ENCODE data around the gene SDCBP2. TPM values are rescaled to one million over a fixed set of nuclear protein-coding genes. Genes with fewer than 3 reads are reported as not detected.

SDCBP2 gene
- total and polyA plus RNA-seq, 2 of the 13 experiments (the other 11 are each of a cell fraction or from before 2014, with no cell fraction given), result 1.2 to 2.4 TPM

- TF ChIP-seq LRRFIP1 (CRISPR knock-in tag; conservative IDR thresholded peaks at IDR 0.05), result no peak
- TF ChIP-seq ZNF34 (CRISPR knock-in tag; IDR thresholded peaks at IDR 0.05; ENCODE audit: borderline replicate concordance), result peak; percentile 58; the same call in 1 of the 2 replicates
- no peak for TF ChIP-seq MATR3 (CRISPR knock-in tag; IDR thresholded peaks at IDR 0.05)
- TF ChIP-seq IRX3 (CRISPR knock-in tag; IDR thresholded peaks at IDR 0.05; ENCODE audit: borderline replicate concordance, low read depth), result 0 out of 2 replicates have a peak, but pooled peaks have one; percentile 58
- peak; percentile 85 for TF ChIP-seq KDM5A (IDR thresholded peaks at IDR 0.05; ENCODE audit: borderline replicate concordance, low read length)
- no peak; the same call in 1 of the 2 replicates for TF ChIP-seq MIXL1 (CRISPR knock-in tag; IDR thresholded peaks at IDR 0.05)
- TF ChIP-seq ZNF180 (CRISPR knock-in tag; IDR thresholded peaks at IDR 0.05; ENCODE audit: borderline replicate concordance, low read depth), result 0 out of 2 replicates have a peak, but pooled peaks have one; percentile 87
- TF ChIP-seq ZNF430 (CRISPR knock-in tag; IDR thresholded peaks at IDR 0.05), result peak; percentile 86; the same call in 1 of the 2 replicates
- peak; percentile 96 for TF ChIP-seq RBM39 (IDR thresholded peaks at IDR 0.05; ENCODE audit: low read depth, low read length, poor library complexity, severe bottlenecking)
- peak; percentile 92 for TF ChIP-seq SPEN (CRISPR knock-in tag; IDR thresholded peaks at IDR 0.05; ENCODE audit: low read depth)
- TF ChIP-seq, protein P1, sequence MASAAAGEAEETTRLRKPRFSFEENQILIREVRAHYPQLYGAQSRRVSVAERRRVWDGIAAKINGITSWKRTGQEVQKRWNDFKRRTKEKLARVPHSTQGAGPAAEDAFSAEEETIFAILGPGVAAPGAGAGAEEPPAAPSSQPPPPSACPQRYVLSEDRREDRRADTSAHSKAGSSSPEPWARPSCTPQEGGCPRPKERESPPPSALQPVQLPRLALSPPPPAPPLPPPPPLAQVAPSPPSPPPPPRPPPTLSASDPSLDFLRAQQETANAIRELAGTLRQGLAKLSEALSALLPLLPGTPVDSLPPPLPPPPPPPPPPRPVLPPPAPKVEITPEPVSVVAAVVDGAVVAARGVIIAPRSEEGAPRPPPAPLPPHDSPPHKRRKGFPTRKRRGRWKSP (CRISPR knock-in tag; IDR thresholded peaks at IDR 0.05), result peak; percentile 12; the same call in 1 of the 2 replicates
- peak; percentile 76 for TF ChIP-seq ZFX (CRISPR knock-in tag; IDR thresholded peaks at IDR 0.05; ENCODE audit: low read depth)
- 0 out of 2 replicates have a peak, but pooled peaks have one; percentile 58 for TF ChIP-seq ZNF615 (CRISPR knock-in tag; IDR thresholded peaks at IDR 0.05; ENCODE audit: borderline replicate concordance)
- TF ChIP-seq ZNF44 (CRISPR knock-in tag; IDR thresholded peaks at IDR 0.05), result peak; percentile 70; the same call in 1 of the 2 replicates
- TF ChIP-seq ELF4 (CRISPR knock-in tag; IDR thresholded peaks at IDR 0.05; ENCODE audit: borderline replicate concordance), result peak; percentile 88; the same call in 1 of the 2 replicates
- TF ChIP-seq NCOR1 (IDR thresholded peaks at IDR 0.05; ENCODE audit: borderline replicate concordance, low read length), result peak; percentile 81
- no peak for TF ChIP-seq SYNCRIP (IDR thresholded peaks at IDR 0.05; ENCODE audit: insufficient read depth, low read depth, low read length)
- TF ChIP-seq LBX2 (CRISPR knock-in tag; IDR thresholded peaks at IDR 0.05; ENCODE audit: borderline replicate concordance), result peak; percentile 77; the same call in 1 of the 2 replicates
- TF ChIP-seq DR1 (CRISPR knock-in tag; IDR thresholded peaks at IDR 0.05), result peak; percentile 82
- peak; percentile 91 for TF ChIP-seq DRAP1 (CRISPR knock-in tag; IDR thresholded peaks at IDR 0.05)
- no peak for TF ChIP-seq ZNF354B (CRISPR knock-in tag; IDR thresholded peaks at IDR 0.05)
- TF ChIP-seq ARNTL (CRISPR knock-in tag; IDR thresholded peaks at IDR 0.05), result 0 out of 2 replicates have a peak, but pooled peaks have one; percentile 36
- peak; percentile 74 for TF ChIP-seq NR2F6 (IDR thresholded peaks at IDR 0.05)
- TF ChIP-seq NR2F6 (CRISPR knock-in tag; IDR thresholded peaks at IDR 0.05), result peak; percentile 74
- TF ChIP-seq SUZ12 (IDR thresholded peaks at IDR 0.05; ENCODE audit: low read depth, low read length), result peak; percentile 31; the same call in 1 of the 2 replicates
- no peak for TF ChIP-seq ZFP36L2 (CRISPR knock-in tag; IDR thresholded peaks at IDR 0.05)
These were observed 3.5 kb downstream of the SDCBP2 start (continued) for GRCh38 chr20:1325173-1326030.
